ENCODE data around the gene ZNF732. TPM values are rescaled to one million over a fixed set of nuclear protein-coding genes. Genes with fewer than 3 reads are reported as not detected.

ZNF732 gene
- total and polyA plus RNA-seq, 9 of the 15 experiments (the other 6 are each of a cell fraction or from before 2014, with no cell fraction given) = 0.06 to 0.36 (median 0.15) TPM; not detected in 1

- no peaks in the 10 kb centered on the region for H3K4me1 ChIP-seq (replicated peaks in 1 of 2; ENCODE audit: control insufficient read depth in 2 of 2, insufficient read depth in 2 of 2, low read length in 2 of 2)
- FAIRE-seq (peak; percentile 71), ATAC-seq (peak; percentile 84), DNase-seq (ENCODE audit: extremely low read depth in 1 of 4, low spot score in 3 of 4) (peak; percentile 43 to 69 (median 52))
- no TSS peak for BruUV-seq (replicated peaks)
- in situ Hi-C loops (cut with MboI) = no loop called here
- no peaks in the 10 kb centered on the region for H3K79me2 ChIP-seq (ENCODE audit: control insufficient read depth, insufficient read depth, low read length)
- H3K36me3 ChIP-seq (ENCODE audit: control insufficient read depth, insufficient read depth, low read length) = no peaks in the 10 kb centered on the region
- H3K9me1 ChIP-seq (ENCODE audit: control insufficient read depth, insufficient read depth, low read length) = no peaks in the 10 kb centered on the region
- H3K27ac ChIP-seq (ENCODE audit: extremely low read depth, low read depth, low read length) = no peak overlapping the region; the same call in 2 of the 3 replicates
- peaks cover 2% of the 10 kb centered on the region; the same call in 1 of the 2 replicates for H3K9me3 ChIP-seq (replicated peaks; ENCODE audit: control insufficient read depth, insufficient read depth, low read depth, low read length)
- 4% methylated on average over 15 of the region's 15 CpGs for WGBS (ENCODE audit: insufficient coverage, low coverage, missing lambda C conversion rate)
- H2AFZ ChIP-seq (ENCODE audit: low read depth, low read length) = peak overlapping the region; percentile 51; the same call in 1 of the 2 replicates
- peak overlapping the region; percentile 75 for H3K4me2 ChIP-seq (ENCODE audit: insufficient read depth, low read length)
- H3K27me3 ChIP-seq (ENCODE audit: control insufficient read depth in 2 of 2, insufficient read depth in 2 of 2, low read length in 2 of 2) = no peaks in the 10 kb centered on the region
- intact Hi-C loops (cut with micrococcal nuclease) = no loop called here
- no peak overlapping the region for H3K9ac ChIP-seq (ENCODE audit: insufficient read depth in 1 of 2, low read depth in 2 of 2, low read length in 2 of 2)
- POLR2A ChIA-PET = no interaction called here
- peak overlapping the region; percentile 12; the same call in 1 of the 2 replicates for H3K4me3 ChIP-seq
- H4K20me1 ChIP-seq (replicated peaks; ENCODE audit: control insufficient read depth, insufficient read depth, low read length) = no peaks in the 10 kb centered on the region
- CTCF ChIA-PET (ENCODE audit: low intra/inter-chr PET ratio) = interaction anchor here (0.6 to 1.2 kb wide), 2 partner anchors 14 to 213 kb away, joined by 3 read pairs; no protein-coding TSS in a partner anchor
- TF ChIP-seq, protein P1, sequence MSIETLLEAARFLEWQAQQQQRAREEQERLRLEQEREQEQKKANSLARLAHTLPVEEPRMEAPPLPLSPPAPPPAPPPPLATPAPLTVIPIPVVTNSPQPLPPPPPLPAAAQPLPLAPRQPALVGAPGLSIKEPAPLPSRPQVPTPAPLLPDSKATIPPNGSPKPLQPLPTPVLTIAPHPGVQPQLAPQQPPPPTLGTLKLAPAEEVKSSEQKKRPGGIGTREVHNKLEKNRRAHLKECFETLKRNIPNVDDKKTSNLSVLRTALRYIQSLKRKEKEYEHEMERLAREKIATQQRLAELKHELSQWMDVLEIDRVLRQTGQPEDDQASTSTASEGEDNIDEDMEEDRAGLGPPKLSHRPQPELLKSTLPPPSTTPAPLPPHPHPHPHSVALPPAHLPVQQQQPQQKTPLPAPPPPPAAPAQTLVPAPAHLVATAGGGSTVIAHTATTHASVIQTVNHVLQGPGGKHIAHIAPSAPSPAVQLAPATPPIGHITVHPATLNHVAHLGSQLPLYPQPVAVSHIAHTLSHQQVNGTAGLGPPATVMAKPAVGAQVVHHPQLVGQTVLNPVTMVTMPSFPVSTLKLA (conservative IDR thresholded peaks at IDR 0.05) = no peak
- TF ChIP-seq DEAF1 (CRISPR knock-in tag; IDR thresholded peaks at IDR 0.05) (peak; percentile 44), CCNT2 (IDR thresholded peaks at IDR 0.05; ENCODE audit: borderline replicate concordance, extremely low read depth, insufficient read length, low read depth, low read length) (no peak), CXXC5 (CRISPR knock-in tag; IDR thresholded peaks at IDR 0.05) (0 out of 2 replicates have a peak, but pooled peaks have one; percentile 20), CEBPB (tag; IDR thresholded peaks at IDR 0.05) (no peak), ZNF518B (CRISPR knock-in tag; IDR thresholded peaks at IDR 0.05) (no peak), SUPT5H (IDR thresholded peaks at IDR 0.05) (no peak), IRF2 (CRISPR knock-in tag; IDR thresholded peaks at IDR 0.05) (peak; percentile 79; the same call in 1 of the 2 replicates), HDAC1 (IDR thresholded peaks at IDR 0.05) (no peak), CBX3 (IDR thresholded peaks at IDR 0.05; ENCODE audit: borderline replicate concordance in 1 of 2, low read length in 2 of 2) (0 out of 3 replicates have a peak, but pooled peaks of 1 of the 2 experiments have one; percentile 43), SMC3 (conservative IDR thresholded peaks at IDR 0.05; ENCODE audit: insufficient read depth, low read depth, low read length) (peak; percentile 45; the same call in 1 of the 2 replicates)
- TF ChIP-seq, protein P2, sequence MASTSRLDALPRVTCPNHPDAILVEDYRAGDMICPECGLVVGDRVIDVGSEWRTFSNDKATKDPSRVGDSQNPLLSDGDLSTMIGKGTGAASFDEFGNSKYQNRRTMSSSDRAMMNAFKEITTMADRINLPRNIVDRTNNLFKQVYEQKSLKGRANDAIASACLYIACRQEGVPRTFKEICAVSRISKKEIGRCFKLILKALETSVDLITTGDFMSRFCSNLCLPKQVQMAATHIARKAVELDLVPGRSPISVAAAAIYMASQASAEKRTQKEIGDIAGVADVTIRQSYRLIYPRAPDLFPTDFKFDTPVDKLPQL (IDR thresholded peaks at IDR 0.05; ENCODE audit: extremely low read depth, insufficient read length) = no peak
Observed at GRCh38 chr4:242121-242848, 63.0 kb downstream of the ZNF732 start.

Measured in K562 (cell line).